HG03060 (cell line): ENCODE results near the gene DTHD1.

Source experiments
- ATAC-seq: cut with Tn5 transposase; IDR thresholded peaks from one replicate; pipeline ENCODE4 v1.9.1; 2021; ENCODE audit warnings: low read depth, moderate number of reproducible peaks; ENCODE audit not compliant: unreplicated experiment

The DTHD1 gene

DNA sequence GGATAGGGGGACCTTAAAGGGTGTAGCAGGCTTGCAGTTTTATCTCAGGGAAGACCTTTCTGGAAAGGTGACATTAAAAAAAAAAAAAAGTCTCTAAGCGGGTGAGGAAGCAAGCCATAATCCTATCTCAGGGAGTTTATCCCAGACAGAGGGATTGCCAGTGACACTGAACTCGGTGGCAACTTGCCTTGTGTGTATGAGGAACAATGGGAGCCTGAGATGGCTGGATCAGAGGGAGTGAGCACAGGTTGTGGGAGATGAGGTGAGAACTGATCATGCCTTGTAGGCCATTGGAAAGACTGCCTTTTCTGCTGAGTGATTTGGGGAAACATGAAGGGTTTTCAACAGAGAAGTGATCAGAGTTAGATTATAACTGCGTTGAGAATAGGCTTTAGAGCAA lies 31.1 kb downstream of the DTHD1 start:
- ATAC-seq, result no peak

DNA sequence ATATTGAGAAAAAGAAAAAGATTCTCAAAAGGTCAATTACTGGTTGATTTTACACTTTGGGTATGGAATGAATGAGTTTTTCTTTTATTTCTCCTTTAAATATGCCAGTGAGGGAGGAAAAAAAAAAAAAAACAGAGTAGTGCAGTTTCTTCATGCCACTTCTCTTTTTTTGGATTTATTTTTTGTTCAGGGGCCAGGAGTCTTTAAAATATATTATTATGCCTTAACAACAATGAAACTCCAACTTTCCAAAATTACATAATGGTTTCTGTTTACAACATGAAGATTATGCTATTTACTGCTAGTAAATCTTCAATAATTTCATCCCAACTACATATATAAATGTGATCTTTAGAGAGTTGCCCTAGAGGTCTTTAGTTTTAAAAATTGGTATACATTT lies 31.9 kb downstream of the DTHD1 start:
- ATAC-seq, result no peak

- no peak for ATAC-seq
These were observed 32.3 kb downstream of the DTHD1 start for GRCh38 chr4:36313703-36314102.

DNA sequence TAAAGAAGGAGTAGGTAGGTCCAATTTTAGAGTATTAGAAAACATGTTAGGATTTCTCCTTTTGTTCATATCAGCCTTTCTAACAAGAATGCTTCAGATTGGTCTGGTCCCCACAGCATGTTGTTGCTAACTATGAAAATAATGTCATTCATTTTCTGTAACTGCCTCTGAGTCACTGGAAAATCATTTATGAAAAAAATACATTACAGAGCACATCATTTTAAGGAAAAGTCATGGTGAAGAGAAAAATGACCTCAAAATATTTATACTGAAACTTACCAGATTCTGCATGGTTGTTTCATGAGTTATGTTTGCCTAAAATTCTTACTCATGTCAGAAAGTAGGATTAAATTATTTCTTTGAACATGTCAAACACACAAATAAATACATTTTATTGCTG lies 35.2 kb downstream of the DTHD1 start:
- ATAC-seq, result no peak

- no peak for ATAC-seq
These were observed 36.3 kb downstream of the DTHD1 start for GRCh38 chr4:36317721-36318120.

- no peak for ATAC-seq
These were observed 38.9 kb downstream of the DTHD1 start for GRCh38 chr4:36320117-36320896.

DNA sequence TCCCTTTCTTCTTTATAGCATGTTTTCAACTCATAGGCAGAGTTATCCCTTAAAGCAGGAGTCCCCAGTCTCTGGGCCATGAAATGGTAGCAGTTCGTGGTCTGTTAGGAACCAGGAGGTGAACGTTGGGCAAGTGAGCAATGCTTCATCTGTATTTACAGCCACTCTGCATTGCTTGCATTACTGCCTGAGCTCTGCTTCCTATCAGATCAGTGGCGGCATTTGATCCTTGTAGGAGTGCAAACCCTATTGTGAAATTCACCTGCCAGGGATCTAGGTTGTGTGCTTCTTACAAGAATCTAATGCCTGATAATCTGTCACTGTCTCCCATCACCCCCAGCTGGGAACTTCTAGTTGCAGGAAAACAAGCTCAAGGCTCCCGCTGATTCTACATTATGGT lies 39.8 kb downstream of the DTHD1 start:
- no peak for ATAC-seq

DNA sequence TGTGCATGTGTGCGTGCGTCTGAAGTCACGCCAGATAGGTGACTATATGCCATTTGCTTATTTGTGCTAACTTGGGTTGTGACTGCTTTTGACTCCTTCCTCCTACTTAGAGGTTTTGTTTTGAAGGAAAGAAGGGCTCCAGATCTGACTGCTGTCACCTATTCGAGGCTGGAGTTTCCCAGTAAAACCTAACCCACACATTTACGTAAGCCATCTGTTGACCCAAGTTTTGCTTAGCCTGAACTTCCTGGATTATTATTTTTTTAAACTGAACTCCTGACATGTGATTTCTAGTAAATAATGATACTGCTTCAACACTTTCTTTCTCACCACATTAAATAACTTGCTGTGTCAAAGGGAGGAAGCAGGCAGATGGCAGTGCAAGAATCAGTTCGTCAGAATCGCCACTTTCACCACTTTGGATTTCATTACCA lies 41.5 kb downstream of the DTHD1 start:
- no peak for ATAC-seq

GRCh38 chr4:36323816-36324419 lies 42.5 kb downstream of the DTHD1 start:
- no peak for ATAC-seq

GRCh38 chr4:36324808-36325207 lies 43.4 kb downstream of the DTHD1 start:
- ATAC-seq, result no peak

- peak; percentile 59 for ATAC-seq
These were observed 44.1 kb downstream of the DTHD1 start for GRCh38 chr4:36325499-36325898.

DNA sequence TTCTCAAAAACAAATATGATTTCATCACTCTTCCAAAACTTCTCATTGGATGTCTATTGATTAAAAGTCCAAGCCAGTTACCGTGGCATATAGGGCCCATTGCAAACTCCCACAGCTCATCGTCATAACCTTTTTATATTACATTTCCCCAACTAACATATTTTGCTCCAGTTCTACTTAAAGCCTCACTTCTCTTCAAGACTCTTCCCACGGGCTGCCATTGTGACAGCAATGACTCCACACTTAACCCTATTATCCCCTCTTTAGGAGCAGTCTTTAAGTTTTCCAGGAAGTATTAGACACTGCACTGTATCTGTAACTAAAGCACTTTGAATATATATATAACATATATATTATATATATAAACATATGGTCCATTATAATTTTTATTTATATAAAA lies 44.5 kb downstream of the DTHD1 start:
- no peak for ATAC-seq

- ATAC-seq, result no peak
These were observed 45.1 kb downstream of the DTHD1 start for GRCh38 chr4:36326476-36327029.

GRCh38 chr4:36327400-36327799 lies 46.0 kb downstream of the DTHD1 start:
- no peak for ATAC-seq

- no peak for ATAC-seq
These were observed 46.7 kb downstream of the DTHD1 start for GRCh38 chr4:36328130-36328529.

- ATAC-seq, result no peak
These were observed 47.8 kb downstream of the DTHD1 start for GRCh38 chr4:36329228-36329627.

DNA sequence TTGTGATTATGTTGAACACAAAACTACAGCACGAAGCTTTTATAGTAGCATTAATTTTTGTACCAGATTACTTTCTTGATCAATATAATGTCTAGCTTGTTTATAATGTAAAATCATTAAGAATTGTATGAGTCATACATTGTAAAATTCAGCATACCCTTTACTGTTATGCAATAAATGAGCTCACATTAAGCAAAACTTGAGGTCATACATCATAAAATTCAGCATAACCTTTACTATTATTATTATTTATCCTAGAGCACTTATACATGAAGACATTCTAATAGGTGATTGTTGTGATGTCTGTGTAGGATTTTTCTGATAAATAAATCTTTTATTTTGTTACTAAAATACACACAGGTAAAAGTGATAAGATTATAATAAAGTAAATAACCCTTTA lies 49.4 kb downstream of the DTHD1 start:
- no peak for ATAC-seq

- peak; percentile 67 for ATAC-seq
These were observed 50.8 kb downstream of the DTHD1 start for GRCh38 chr4:36332023-36332781.

- peak; percentile 90 for ATAC-seq
These were observed 51.3 kb downstream of the DTHD1 start for GRCh38 chr4:36332782-36333131.

- no peak for ATAC-seq
These were observed 52.0 kb downstream of the DTHD1 start for GRCh38 chr4:36333303-36333877.

- ATAC-seq, result no peak
These were observed 56.3 kb downstream of the DTHD1 start for GRCh38 chr4:36337665-36338185.
